GM12878 (cell line): Measurements from ENCODE around the gene SEPTIN6. TPM values are rescaled to one million over a fixed set of nuclear protein-coding genes. Genes with fewer than 3 reads are reported as not detected.
A peak's percentile ranks its signal among the peaks of the same experiment; 100 is the strongest.

ENCODE experiments used
- EED ChIP-seq: sonication (generic); IDR thresholded peaks from 2 replicates; pipeline ENCODE4 v1.6.1; 2016; ENCODE audit warnings: antibody characterized with exemption, low read depth
- EP300 ChIP-seq, 2 experiments: fragments of 150-350 bp in 1 of 2; IDR thresholded peaks; 2 replicates each; pipeline ENCODE4 v1.6.1; 2011 to 2012; ENCODE audit warnings: low read depth in 2 of 2, low read length in 2 of 2, borderline replicate concordance in 1 of 2, improper control_type of control experiment in 1 of 2, inconsistent platforms in 1 of 2; ENCODE audit not compliant: control insufficient read depth in 1 of 2
- IRF3 ChIP-seq: fragments of 450-650 bp; IDR thresholded peaks from 2 replicates; pipeline ENCODE4 v1.6.1; 2014; ENCODE audit warnings: mild to moderate bottlenecking
- KLF5 ChIP-seq: fragments of 450-650 bp; IDR thresholded peaks from 2 replicates; pipeline ENCODE4 v1.6.1; 2014; ENCODE audit warnings: mild to moderate bottlenecking; ENCODE audit not compliant: partially characterized antibody
- MEF2A ChIP-seq: IDR thresholded peaks from 2 replicates; pipeline ENCODE4 v1.6.1; 2011; ENCODE audit warnings: low read depth, mild to moderate bottlenecking, low read length, moderate library complexity; ENCODE audit not compliant: insufficient read depth
- MLLT1 ChIP-seq: fragments of 450-650 bp; IDR thresholded peaks from 2 replicates; pipeline ENCODE4 v1.6.1; 2016; ENCODE audit warnings: mild to moderate bottlenecking
- MYB ChIP-seq: fragments of 150-350 bp; IDR thresholded peaks from 2 replicates; pipeline ENCODE4 v1.6.1; 2014; ENCODE audit warnings: mild to moderate bottlenecking, low read depth, low read length, borderline replicate concordance
- PAX8 ChIP-seq: fragments of 450-650 bp; IDR thresholded peaks from 2 replicates; pipeline ENCODE4 v1.6.1; 2017; ENCODE audit warnings: mild to moderate bottlenecking, moderate library complexity
- RAD51 ChIP-seq: fragments of 450-650 bp; IDR thresholded peaks from 2 replicates; pipeline ENCODE4 v1.6.1; 2016; ENCODE audit warnings: moderate library complexity, mild to moderate bottlenecking, inconsistent platforms
- SUZ12 ChIP-seq: fragments of 200-600 bp; sonication (generic); IDR thresholded peaks from one replicate; pipeline ENCODE4 v1.6.1; 2018; ENCODE audit warnings: antibody characterized with exemption, mild to moderate bottlenecking; ENCODE audit not compliant: unreplicated experiment
- ZSCAN29 ChIP-seq: fragments of 450-650 bp; IDR thresholded peaks from 2 replicates; pipeline ENCODE4 v1.6.1; 2017; ENCODE audit warnings: mild to moderate bottlenecking, moderate library complexity
- polyA plus RNA-seq, 11 experiments: library from polyadenylated mRNA; depleted of rRNA in 4 of 11; unstranded in 6 of 11; stranded (reverse) in 5 of 11; fragments of >200 nt; fragmentation: Nextera tagmentation in 4 of 11; fragmentation: Illumina TruSeq in 1 of 11; extraction: Ambion mirVana in 4 of 11; extraction: Trizol in 1 of 11; gene quantifications; 1 replicate in 1 of 11; 2 replicates in 10 of 11; pipeline versions ENCODE4 v1.2.1 to v1.2.3, GENCODE V29; 2011 to 2016; ENCODE audit warnings: inconsistent platforms in 2 of 11, missing spikeins in 2 of 11, low read depth in 1 of 11
- total RNA-seq, 4 experiments: library from RNA; depleted of rRNA in 3 of 4; stranded (reverse); fragments of >200 nt in 3 of 4; fragmentation: Illumina TruSeq in 1 of 4; extraction: Trizol in 1 of 4; gene quantifications; 2 replicates each; pipeline versions ENCODE4 v1.2.1 to v1.2.3, GENCODE V29; 2013 to 2021
- TF ChIP-seq, protein P1 (sequence below): fragments of 450-650 bp; IDR thresholded peaks from 2 replicates; pipeline ENCODE4 v1.6.1; 2018; ENCODE audit warnings: mild to moderate bottlenecking, low read depth, moderate library complexity; ENCODE audit not compliant: partially characterized antibody
- TF ChIP-seq, protein P2 (sequence below), 3 experiments: IDR thresholded peaks in 2 of 3; conservative IDR thresholded peaks in 1 of 3; 2 replicates each; pipeline ENCODE4 v1.5.1; 2011; ENCODE audit warnings: low read depth in 3 of 3, low read length in 3 of 3, mild to moderate bottlenecking in 3 of 3, control low read depth in 2 of 3, moderate library complexity in 2 of 3, inconsistent platforms in 1 of 3, mixed read lengths in 1 of 3; ENCODE audit not compliant: control insufficient read depth in 2 of 3, insufficient read depth in 1 of 3; ENCODE audit errors: extremely low read depth in 1 of 3
- TF ChIP-seq, protein P3 (sequence below): IDR thresholded peaks from 2 replicates; pipeline ENCODE4 v1.6.1; 2011; ENCODE audit warnings: low read depth, low read length, improper control_type of control experiment, borderline replicate concordance

Gene SEPTIN6
- total and polyA plus RNA-seq, 10 of the 15 experiments (the other 5 are each of a cell fraction or from before 2014, with no cell fraction given), result 37.2 to 353 (median 154) TPM

DNA sequence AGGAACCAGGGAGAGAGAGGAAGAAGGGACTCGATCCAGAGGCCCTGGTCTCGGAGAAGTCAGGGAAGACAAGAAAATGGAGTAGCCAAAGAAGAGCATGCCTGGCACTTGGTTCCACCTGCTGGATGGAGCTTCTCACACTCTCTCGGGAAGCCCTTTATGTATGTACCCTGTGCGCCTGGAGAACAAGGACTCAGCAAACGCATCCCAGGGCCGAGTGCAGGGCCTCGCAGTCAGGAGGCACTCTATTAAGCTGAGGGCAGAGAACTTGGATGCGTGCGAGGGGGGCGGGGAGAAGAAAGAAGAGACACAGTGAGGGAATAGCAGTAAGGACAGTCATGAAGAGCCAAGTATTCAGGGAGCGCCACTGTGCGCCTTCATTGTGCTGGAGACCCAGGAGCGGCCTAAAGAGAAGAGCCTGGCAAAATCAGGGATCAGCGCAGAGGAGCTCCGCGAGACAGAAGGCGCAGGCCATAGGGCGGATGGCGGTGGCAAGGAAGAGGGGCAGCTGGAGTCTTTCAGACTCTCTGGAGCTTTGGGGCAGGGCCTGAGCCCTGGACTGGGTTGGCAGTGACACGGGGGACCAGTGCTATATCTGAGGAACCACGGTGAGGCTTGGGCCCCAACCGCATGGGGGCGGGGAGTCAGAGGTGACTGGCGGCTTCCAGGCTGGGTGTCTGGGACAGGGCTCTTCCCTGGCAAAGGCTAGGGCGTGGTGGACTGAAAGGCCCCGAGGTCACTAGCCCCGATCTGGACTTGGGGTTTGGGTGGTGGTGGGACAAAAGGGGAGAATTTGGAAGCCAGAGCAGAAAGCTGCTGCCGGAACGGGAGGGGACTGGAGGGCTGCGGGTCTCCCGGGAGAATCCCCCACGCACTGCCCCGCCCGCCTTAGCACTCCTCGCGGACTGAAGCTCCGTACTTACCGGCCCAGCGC, 1.9 kb upstream of the SEPTIN6 start (continued):
- TF ChIP-seq, protein P1, sequence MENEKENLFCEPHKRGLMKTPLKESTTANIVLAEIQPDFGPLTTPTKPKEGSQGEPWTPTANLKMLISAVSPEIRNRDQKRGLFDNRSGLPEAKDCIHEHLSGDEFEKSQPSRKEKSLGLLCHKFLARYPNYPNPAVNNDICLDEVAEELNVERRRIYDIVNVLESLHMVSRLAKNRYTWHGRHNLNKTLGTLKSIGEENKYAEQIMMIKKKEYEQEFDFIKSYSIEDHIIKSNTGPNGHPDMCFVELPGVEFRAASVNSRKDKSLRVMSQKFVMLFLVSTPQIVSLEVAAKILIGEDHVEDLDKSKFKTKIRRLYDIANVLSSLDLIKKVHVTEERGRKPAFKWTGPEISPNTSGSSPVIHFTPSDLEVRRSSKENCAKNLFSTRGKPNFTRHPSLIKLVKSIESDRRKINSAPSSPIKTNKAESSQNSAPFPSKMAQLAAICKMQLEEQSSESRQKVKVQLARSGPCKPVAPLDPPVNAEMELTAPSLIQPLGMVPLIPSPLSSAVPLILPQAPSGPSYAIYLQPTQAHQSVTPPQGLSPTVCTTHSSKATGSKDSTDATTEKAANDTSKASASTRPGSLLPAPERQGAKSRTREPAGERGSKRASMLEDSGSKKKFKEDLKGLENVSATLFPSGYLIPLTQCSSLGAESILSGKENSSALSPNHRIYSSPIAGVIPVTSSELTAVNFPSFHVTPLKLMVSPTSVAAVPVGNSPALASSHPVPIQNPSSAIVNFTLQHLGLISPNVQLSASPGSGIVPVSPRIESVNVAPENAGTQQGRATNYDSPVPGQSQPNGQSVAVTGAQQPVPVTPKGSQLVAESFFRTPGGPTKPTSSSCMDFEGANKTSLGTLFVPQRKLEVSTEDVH, result no peak
- TF ChIP-seq MLLT1 (no peak), PAX8 (no peak), ZSCAN29 (no peak), MEF2A (no peak), KLF5 (no peak), MYB (no peak), EED (0 out of 2 replicates have a peak, but pooled peaks have one; percentile 28), SUZ12 (no peak), EP300 (IDR thresholded peaks at IDR 0.05; ENCODE audit: borderline replicate concordance in 1 of 2, control insufficient read depth in 1 of 2, low read depth in 2 of 2, low read length in 2 of 2) (no peak), IRF3 (no peak), RAD51 (no peak)
- TF ChIP-seq, protein P2, sequence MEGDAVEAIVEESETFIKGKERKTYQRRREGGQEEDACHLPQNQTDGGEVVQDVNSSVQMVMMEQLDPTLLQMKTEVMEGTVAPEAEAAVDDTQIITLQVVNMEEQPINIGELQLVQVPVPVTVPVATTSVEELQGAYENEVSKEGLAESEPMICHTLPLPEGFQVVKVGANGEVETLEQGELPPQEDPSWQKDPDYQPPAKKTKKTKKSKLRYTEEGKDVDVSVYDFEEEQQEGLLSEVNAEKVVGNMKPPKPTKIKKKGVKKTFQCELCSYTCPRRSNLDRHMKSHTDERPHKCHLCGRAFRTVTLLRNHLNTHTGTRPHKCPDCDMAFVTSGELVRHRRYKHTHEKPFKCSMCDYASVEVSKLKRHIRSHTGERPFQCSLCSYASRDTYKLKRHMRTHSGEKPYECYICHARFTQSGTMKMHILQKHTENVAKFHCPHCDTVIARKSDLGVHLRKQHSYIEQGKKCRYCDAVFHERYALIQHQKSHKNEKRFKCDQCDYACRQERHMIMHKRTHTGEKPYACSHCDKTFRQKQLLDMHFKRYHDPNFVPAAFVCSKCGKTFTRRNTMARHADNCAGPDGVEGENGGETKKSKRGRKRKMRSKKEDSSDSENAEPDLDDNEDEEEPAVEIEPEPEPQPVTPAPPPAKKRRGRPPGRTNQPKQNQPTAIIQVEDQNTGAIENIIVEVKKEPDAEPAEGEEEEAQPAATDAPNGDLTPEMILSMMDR (IDR thresholded peaks at IDR 0.05 in 2 of 3, conservative IDR thresholded peaks at IDR 0.05 in 1 of 3; ENCODE audit: control insufficient read depth in 2 of 3, extremely low read depth in 1 of 3, insufficient read depth in 1 of 3, low read depth in 3 of 3, low read length in 3 of 3), result peak in 1 of 3 experiments; percentile 21; a peak in 2 of 6 replicates
- TF ChIP-seq, protein P3, sequence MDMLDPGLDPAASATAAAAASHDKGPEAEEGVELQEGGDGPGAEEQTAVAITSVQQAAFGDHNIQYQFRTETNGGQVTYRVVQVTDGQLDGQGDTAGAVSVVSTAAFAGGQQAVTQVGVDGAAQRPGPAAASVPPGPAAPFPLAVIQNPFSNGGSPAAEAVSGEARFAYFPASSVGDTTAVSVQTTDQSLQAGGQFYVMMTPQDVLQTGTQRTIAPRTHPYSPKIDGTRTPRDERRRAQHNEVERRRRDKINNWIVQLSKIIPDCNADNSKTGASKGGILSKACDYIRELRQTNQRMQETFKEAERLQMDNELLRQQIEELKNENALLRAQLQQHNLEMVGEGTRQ, result no peak
